ENCODE measurements around the gene PPP1R37. TPM values are rescaled to one million over a fixed set of nuclear protein-coding genes. Genes with fewer than 3 reads are reported as not detected.
A peak's percentile ranks its signal among the peaks of the same experiment; 100 is the strongest.

PPP1R37 gene
- total and polyA plus RNA-seq, 2 donors (not counting 3 experiments of a cell fraction or from before 2014, with no cell fraction given), result 16.2 to 27.1 TPM

DNA sequence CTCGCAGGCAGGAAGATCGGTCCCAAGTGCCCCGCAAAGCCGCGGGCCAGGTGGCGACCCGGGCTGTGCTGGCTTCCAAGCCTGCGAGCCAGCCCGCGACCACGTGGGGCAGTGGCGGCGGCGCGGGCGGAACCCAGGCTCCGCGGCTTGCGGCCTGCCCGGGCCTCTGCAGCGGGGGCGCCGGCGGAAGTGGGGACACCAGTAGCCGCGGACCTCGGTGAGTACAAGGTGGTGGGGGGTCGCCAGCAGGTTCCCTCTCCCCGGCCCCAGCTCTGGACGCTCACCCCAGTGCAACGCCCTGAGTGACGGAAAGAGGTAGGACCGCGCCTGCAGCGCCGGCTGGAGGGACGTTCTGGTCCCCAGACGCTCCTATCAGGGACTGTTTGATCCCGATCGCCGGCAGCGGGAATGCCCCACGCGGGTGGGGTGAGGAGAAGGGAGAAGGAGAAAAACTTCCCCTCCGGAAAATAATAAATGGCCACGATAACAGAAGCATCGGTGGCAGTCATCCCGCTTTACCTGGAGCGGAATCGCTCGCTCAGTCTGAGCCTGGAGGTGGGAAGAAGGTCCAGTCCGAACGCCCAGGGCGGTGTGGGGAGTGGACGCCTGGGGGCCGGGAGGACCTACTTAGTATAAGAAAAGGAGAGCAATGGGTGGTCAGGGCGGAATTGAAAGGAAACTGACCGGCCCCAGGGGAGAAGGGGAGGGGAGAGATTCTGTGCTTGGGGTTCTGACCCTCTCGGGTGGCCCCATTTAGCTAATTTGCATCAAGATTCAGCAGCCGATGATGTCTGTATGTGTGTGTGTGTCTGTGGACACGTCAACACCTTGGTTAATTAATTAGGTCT is 13.7 kb upstream of the PPP1R37 start, which contains the start of gene GEMIN7:
TSS of gene GEMIN7 (plus strand) at position 198 of the 848 bp plus-strand sequence. CDS start 10,855 bp downstream, outside the sequence.
- peaks cover 41% of the 10 kb centered on the region for H3K79me2 ChIP-seq (ENCODE audit: control insufficient read depth, insufficient read depth, low read length)

More for the DNA sequence above, 13.7 kb upstream of the PPP1R37 start, which contains the start of gene GEMIN7:
- Histone ChIP-seq H3K4me2 (ENCODE audit: insufficient read depth, low read length) (peak within 1 kb of the TSS; percentile 83), H2AFZ (ENCODE audit: low read depth, low read length) (peak within 1 kb of the TSS; percentile 95), H3K27me3 (ENCODE audit: control insufficient read depth in 2 of 2, insufficient read depth in 2 of 2, low read length in 2 of 2) (no peaks in the 10 kb centered on the region), H3K36me3 (ENCODE audit: control insufficient read depth in 2 of 2, extremely low read depth in 1 of 2, insufficient read depth in 2 of 2, low read length in 2 of 2) (peaks cover 0 to 4% of the 10 kb centered on the region in 2 experiments), H3K4me3 (replicated peaks in 1 of 3; ENCODE audit: insufficient read depth in 1 of 3, low read depth in 1 of 3, low read length in 3 of 3) (peak within 1 kb of the TSS; percentile 57 to 79 (median 58)), H3K4me1 (ENCODE audit: control insufficient read depth, extremely low read depth, insufficient read depth, low read length) (peaks cover 16% of the 10 kb centered on the region), H3K9me3 (replicated peaks; ENCODE audit: control insufficient read depth, insufficient read depth, low read length) (no peaks in the 10 kb centered on the region), H3K9me1 (replicated peaks; ENCODE audit: control insufficient read depth, extremely low read depth, insufficient read depth, low read length) (no peaks in the 10 kb centered on the region), H3K9ac (replicated peaks; ENCODE audit: extremely low read depth, insufficient read depth, low read length) (peak within 1 kb of the TSS; percentile 80), H4K20me1 (replicated peaks; ENCODE audit: control insufficient read depth, extremely low read depth, insufficient read depth, low read length) (no peaks in the 10 kb centered on the region), H3K27ac (ENCODE audit: insufficient read depth, low read depth, low read length) (peak within 1 kb of the TSS; percentile 50)
- BruUV-seq (replicated peaks), result no TSS peak
- TF ChIP-seq, protein P1, sequence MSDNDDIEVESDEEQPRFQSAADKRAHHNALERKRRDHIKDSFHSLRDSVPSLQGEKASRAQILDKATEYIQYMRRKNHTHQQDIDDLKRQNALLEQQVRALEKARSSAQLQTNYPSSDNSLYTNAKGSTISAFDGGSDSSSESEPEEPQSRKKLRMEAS (IDR thresholded peaks at IDR 0.05; ENCODE audit: insufficient read depth, insufficient read length), result peak; percentile 89
- TF ChIP-seq MYC (IDR thresholded peaks at IDR 0.05; ENCODE audit: low read depth, low read length) (peak; percentile 60), JUN (IDR thresholded peaks at IDR 0.05; ENCODE audit: borderline replicate concordance, insufficient read depth, insufficient read length, low read depth) (no peak), EZH2 (IDR thresholded peaks at IDR 0.05; ENCODE audit: borderline replicate concordance, low read depth, low read length, severe bottlenecking) (no peak), POLR2A (IDR thresholded peaks at IDR 0.05; ENCODE audit: low read depth, low read length) (no peak), GATA2 (IDR thresholded peaks at IDR 0.05; ENCODE audit: insufficient read depth, insufficient read length, low read depth, low read length) (no peak), FOS (IDR thresholded peaks at IDR 0.05; ENCODE audit: borderline replicate concordance, insufficient read depth, low read length) (no peak), POLR2AphosphoS5 (IDR thresholded peaks at IDR 0.05; ENCODE audit: insufficient read depth, low read depth, low read length) (peak; percentile 70)
- TF ChIP-seq, protein P2, sequence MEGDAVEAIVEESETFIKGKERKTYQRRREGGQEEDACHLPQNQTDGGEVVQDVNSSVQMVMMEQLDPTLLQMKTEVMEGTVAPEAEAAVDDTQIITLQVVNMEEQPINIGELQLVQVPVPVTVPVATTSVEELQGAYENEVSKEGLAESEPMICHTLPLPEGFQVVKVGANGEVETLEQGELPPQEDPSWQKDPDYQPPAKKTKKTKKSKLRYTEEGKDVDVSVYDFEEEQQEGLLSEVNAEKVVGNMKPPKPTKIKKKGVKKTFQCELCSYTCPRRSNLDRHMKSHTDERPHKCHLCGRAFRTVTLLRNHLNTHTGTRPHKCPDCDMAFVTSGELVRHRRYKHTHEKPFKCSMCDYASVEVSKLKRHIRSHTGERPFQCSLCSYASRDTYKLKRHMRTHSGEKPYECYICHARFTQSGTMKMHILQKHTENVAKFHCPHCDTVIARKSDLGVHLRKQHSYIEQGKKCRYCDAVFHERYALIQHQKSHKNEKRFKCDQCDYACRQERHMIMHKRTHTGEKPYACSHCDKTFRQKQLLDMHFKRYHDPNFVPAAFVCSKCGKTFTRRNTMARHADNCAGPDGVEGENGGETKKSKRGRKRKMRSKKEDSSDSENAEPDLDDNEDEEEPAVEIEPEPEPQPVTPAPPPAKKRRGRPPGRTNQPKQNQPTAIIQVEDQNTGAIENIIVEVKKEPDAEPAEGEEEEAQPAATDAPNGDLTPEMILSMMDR (IDR thresholded peaks at IDR 0.05; ENCODE audit: extremely low read depth in 1 of 2, insufficient read depth in 1 of 2, low read depth in 1 of 2, low read length in 2 of 2), result peak in 1 of 2 donors; percentile 6
- FAIRE-seq (peak; percentile 74), DNase-seq (ENCODE audit: low read depth, low spot score) (peak; percentile 75)
- ChIA-PET POLR2A (no interaction called here), CTCF (interaction anchor here (0.7 to 2.0 kb wide), 3 partner anchors 11 to 19 kb away, joined by 3 to 16 read pairs (median 10); no protein-coding TSS in a partner anchor)
- intact Hi-C loops (cut with micrococcal nuclease), result loop anchor here (1.0 to 5.0 kb wide), 2 partner anchors 12 to 42 kb away; partner anchors contain the start of gene CLASRP
- dilution Hi-C loops (cut with MboI; ENCODE audit: extremely low pct_ligation_motif_present, low sequenced_read_pairs), result no loop called here

Measured in endothelial cell of umbilical vein (primary cell).